Neural progenitor cell (in vitro differentiated cells): ENCODE results near the gene ANAPC5. TPM values are rescaled to one million over a fixed set of nuclear protein-coding genes. Genes with fewer than 3 reads are reported as not detected.
"Not testable (repeated sequence)": the region's sequence is repeated elsewhere in the genome, so short reads cannot be mapped to it uniquely, and the experiment has no call there.

ENCODE experiments used
- DNase-seq: peaks from one replicate; pipeline ENCODE4 v3.0.0-alpha.2; 2016; ENCODE audit warnings: low spot score
- H2AFZ ChIP-seq: fragments of 200-600 bp; sonication (generic); replicated peaks from 2 replicates; pipeline ENCODE4 v1.6.1; 2016; ENCODE audit warnings: antibody characterized with exemption
- H3F3A ChIP-seq: fragments of 200-600 bp; sonication (generic); 2 replicates; pipeline ENCODE4 v1.6.1; 2016; ENCODE audit warnings: antibody characterized with exemption, low read depth
- H3K27ac ChIP-seq: fragments of 200-600 bp; sonication (generic); 2 replicates; pipeline ENCODE4 v1.5.1; 2016; ENCODE audit warnings: mild to moderate bottlenecking
- H3K27me3 ChIP-seq: fragments of 200-600 bp; sonication (generic); 2 replicates; pipeline ENCODE4 v1.6.1; 2016; ENCODE audit warnings: mild to moderate bottlenecking, moderate library complexity
- H3K36me3 ChIP-seq: fragments of 200-600 bp; sonication (generic); 2 replicates; pipeline ENCODE4 v1.5.1; 2016
- H3K4me1 ChIP-seq: fragments of 200-600 bp; sonication (generic); 2 replicates; pipeline ENCODE4 v1.6.1; 2016; ENCODE audit warnings: mixed run types
- H3K4me2 ChIP-seq: fragments of 200-600 bp; sonication (generic); 2 replicates; pipeline ENCODE4 v1.6.1; 2016
- H3K4me3 ChIP-seq: fragments of 200-600 bp; sonication (generic); 2 replicates; pipeline ENCODE4 v1.5.1; 2016
- H3K79me2 ChIP-seq: fragments of 200-600 bp; sonication (generic); 2 replicates; pipeline ENCODE4 v1.6.1; 2016; ENCODE audit warnings: low read depth
- H3K9ac ChIP-seq: fragments of 200-600 bp; sonication (generic); 2 replicates; pipeline ENCODE4 v1.6.1; 2016
- H3K9me3 ChIP-seq: fragments of 200-600 bp; sonication (generic); 2 replicates; pipeline ENCODE4 v1.5.1; 2016; ENCODE audit warnings: low read depth
- H4K20me1 ChIP-seq: fragments of 200-600 bp; sonication (generic); 2 replicates; pipeline ENCODE4 v1.6.1; 2016; ENCODE audit warnings: low read depth
- H3K27ac Mint-ChIP-seq: 3 replicates; pipeline ENCODE4 v1.8.0; 2021; ENCODE audit warnings: mixed read lengths
- H3K27me3 Mint-ChIP-seq: 2 replicates; pipeline ENCODE4 v1.8.0; 2022; ENCODE audit warnings: low read depth, mild to moderate bottlenecking, inconsistent platforms, moderate library complexity, mixed read lengths; ENCODE audit not compliant: insufficient read depth
- H3K36me3 Mint-ChIP-seq: 3 replicates; pipeline ENCODE4 v1.8.0; 2021; ENCODE audit warnings: mixed read lengths
- H3K4me1 Mint-ChIP-seq: 3 replicates; pipeline ENCODE4 v1.8.0; 2021; ENCODE audit warnings: mixed read lengths
- H3K4me3 Mint-ChIP-seq: 3 replicates; pipeline ENCODE4 v1.8.0; 2021; ENCODE audit warnings: mild to moderate bottlenecking, moderate library complexity, mixed read lengths
- H3K9me3 Mint-ChIP-seq: 3 replicates; pipeline ENCODE4 v1.8.0; 2020; ENCODE audit warnings: mixed read lengths
- CTCF ChIP-seq: fragments of 200-600 bp; sonication (generic); IDR thresholded peaks from 2 replicates; pipeline ENCODE4 v1.5.1; 2017; ENCODE audit warnings: antibody characterized with exemption, mild to moderate bottlenecking
- EZH2 ChIP-seq: fragments of 200-600 bp; sonication (generic); IDR thresholded peaks from 2 replicates; pipeline ENCODE4 v1.6.1; 2017; ENCODE audit warnings: antibody characterized with exemption, mild to moderate bottlenecking, moderate library complexity
- EZH2phosphoT487 ChIP-seq: fragments of 200-600 bp; sonication (generic); IDR thresholded peaks from 2 replicates; pipeline ENCODE4 v1.6.1; 2017; ENCODE audit warnings: antibody characterized with exemption
- total RNA-seq: library from RNA; depleted of rRNA; stranded (reverse); fragments of >200 nt; gene quantifications from 2 replicates; pipeline ENCODE4 v1.2.3, GENCODE V29; 2015; ENCODE audit warnings: low replicate concordance

Gene ANAPC5
- total RNA-seq, 1 donor from 2014 or later = 190 TPM

DNA sequence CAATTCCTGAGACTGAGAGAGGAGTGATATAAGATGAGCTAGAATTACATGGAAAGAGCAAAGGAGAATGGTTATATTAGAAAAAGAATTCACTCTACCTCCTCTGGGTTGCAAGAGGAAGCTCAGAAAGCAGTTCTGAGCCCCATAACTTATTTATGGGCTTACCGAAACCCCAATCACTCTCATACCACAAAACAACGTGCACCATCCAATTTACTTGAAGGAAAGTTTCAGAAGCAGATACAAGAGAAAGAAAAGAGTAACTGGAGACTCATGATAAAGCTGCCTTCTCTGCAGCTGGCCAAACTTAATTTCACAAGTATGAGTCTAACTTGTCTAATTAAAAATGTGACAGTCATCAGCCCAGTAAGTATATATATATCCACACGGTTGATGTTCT is 28.3 kb downstream of the ANAPC5 start:
- no peak overlapping the region for H3K4me2 ChIP-seq
- H3K9ac ChIP-seq = no peak overlapping the region
- H3K9me3 ChIP-seq = no peaks in the 10 kb centered on the region
- no peak for DNase-seq
- H3F3A ChIP-seq = no peaks in the 10 kb centered on the region
- H3K27ac ChIP-seq = no peak overlapping the region
- H3K4me3 ChIP-seq = no peak overlapping the region
- H3K9me3 Mint-ChIP-seq = no peaks in the 10 kb centered on the region
- no peaks in the 10 kb centered on the region for H3K27me3 ChIP-seq
- H4K20me1 ChIP-seq = no peaks in the 10 kb centered on the region
- no peaks in the 10 kb centered on the region for H3K27me3 Mint-ChIP-seq
- H3K36me3 Mint-ChIP-seq = peaks cover 11% of the 10 kb centered on the region
- H3K79me2 ChIP-seq = no peaks in the 10 kb centered on the region
- TF ChIP-seq CTCF (no peak), EZH2phosphoT487 (no peak), EZH2 (no peak)
- H3K4me3 Mint-ChIP-seq = no peak overlapping the region
- no peaks in the 10 kb centered on the region for H3K4me1 Mint-ChIP-seq
- peaks cover 6% of the 10 kb centered on the region for H3K36me3 ChIP-seq
- H3K4me1 ChIP-seq = no peaks in the 10 kb centered on the region
- no peak overlapping the region for H3K27ac Mint-ChIP-seq
- H2AFZ ChIP-seq = no peak overlapping the region

DNA sequence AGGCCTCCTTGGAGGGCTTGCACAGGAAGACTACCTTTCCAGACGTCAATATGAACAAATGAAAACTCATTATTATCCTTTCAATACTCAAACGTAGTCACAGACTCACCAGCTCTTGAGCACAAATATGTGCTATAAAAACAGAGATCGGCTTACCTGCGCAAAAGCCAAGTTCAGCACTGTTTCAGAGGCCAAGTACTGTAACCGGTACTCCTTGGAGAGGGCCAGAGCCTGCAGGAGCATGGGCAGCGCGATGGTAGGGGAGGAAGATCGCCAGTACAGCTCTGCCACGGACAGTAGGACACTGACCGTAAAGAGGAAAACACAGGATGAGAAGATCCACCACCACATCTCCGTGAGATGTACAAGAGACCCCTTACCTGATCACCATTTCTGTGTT is 34.1 kb downstream of the ANAPC5 start:
- Histone ChIP-seq H3K27ac (no peak overlapping the region), H2AFZ (no peak overlapping the region), H3F3A (no peaks in the 10 kb centered on the region), H3K4me2 (no peak overlapping the region), H3K4me3 (no peak overlapping the region), H3K4me1 (no peaks in the 10 kb centered on the region), H3K79me2 (no peaks in the 10 kb centered on the region), H3K9ac (no peak overlapping the region), H3K36me3 (peaks cover 11% of the 10 kb centered on the region), H3K9me3 (no peaks in the 10 kb centered on the region), H3K27me3 (no peaks in the 10 kb centered on the region), H4K20me1 (no peaks in the 10 kb centered on the region)
- Mint-ChIP-seq H3K27ac (no peak overlapping the region), H3K27me3 (no peaks in the 10 kb centered on the region), H3K36me3 (peaks cover 14% of the 10 kb centered on the region), H3K4me3 (peak overlapping the region; percentile 47), H3K4me1 (no peaks in the 10 kb centered on the region), H3K9me3 (no peaks in the 10 kb centered on the region)
- no peak for DNase-seq
- TF ChIP-seq CTCF (no peak), EZH2phosphoT487 (no peak), EZH2 (no peak)

- TF ChIP-seq EZH2phosphoT487 (no peak), EZH2 (no peak), CTCF (no peak)
- DNase-seq = no peak
- peaks cover 14% of the 10 kb centered on the region for H3K36me3 Mint-ChIP-seq
Measured at GRCh38 chr12:121314431-121314830, 37.8 kb downstream of the ANAPC5 start.

GRCh38 chr12:121310231-121310630 is 42.0 kb downstream of the ANAPC5 start:
- H3K9me3 ChIP-seq, H2AFZ ChIP-seq, H3K79me2 ChIP-seq, DNase-seq, H3K4me1 Mint-ChIP-seq, H3K4me1 ChIP-seq, H3K27ac ChIP-seq, H3K27me3 ChIP-seq, H4K20me1 ChIP-seq, H3K36me3 ChIP-seq, H3K9me3 Mint-ChIP-seq, H3K27ac Mint-ChIP-seq, H3K4me3 ChIP-seq, H3K9ac ChIP-seq, H3F3A ChIP-seq, H3K27me3 Mint-ChIP-seq, H3K4me3 Mint-ChIP-seq, H3K4me2 ChIP-seq: not testable (repeated sequence)
- H3K36me3 Mint-ChIP-seq = peaks cover 11% of the 10 kb centered on the region

More at GRCh38 chr12:121314431-121314830, 37.8 kb downstream of the ANAPC5 start:
- no peaks in the 10 kb centered on the region for H3K27me3 ChIP-seq
- H3K4me3 ChIP-seq = no peak overlapping the region
- H3K27ac ChIP-seq = no peak overlapping the region
- H3K79me2 ChIP-seq = no peaks in the 10 kb centered on the region
- H2AFZ ChIP-seq = no peak overlapping the region
- H3K9ac ChIP-seq = no peak overlapping the region
- Mint-ChIP-seq H3K27ac (no peak overlapping the region), H3K4me3 (no peak overlapping the region), H3K9me3 (no peaks in the 10 kb centered on the region), H3K27me3 (no peaks in the 10 kb centered on the region), H3K4me1 (no peaks in the 10 kb centered on the region)
- H3K4me2 ChIP-seq = no peak overlapping the region
- no peaks in the 10 kb centered on the region for H4K20me1 ChIP-seq
- H3K36me3 ChIP-seq = peaks cover 12% of the 10 kb centered on the region
- no peaks in the 10 kb centered on the region for H3K4me1 ChIP-seq
- no peaks in the 10 kb centered on the region for H3F3A ChIP-seq
- H3K9me3 ChIP-seq = no peaks in the 10 kb centered on the region

- H3K27me3 ChIP-seq, H2AFZ ChIP-seq, H3K27me3 Mint-ChIP-seq, H3K9me3 ChIP-seq, H3K4me2 ChIP-seq, H3F3A ChIP-seq, DNase-seq, H3K36me3 ChIP-seq, H3K27ac ChIP-seq, H3K9ac ChIP-seq, H3K4me1 Mint-ChIP-seq, H3K79me2 ChIP-seq, H3K4me1 ChIP-seq, H3K4me3 Mint-ChIP-seq, H4K20me1 ChIP-seq, H3K4me3 ChIP-seq, H3K27ac Mint-ChIP-seq, H3K9me3 Mint-ChIP-seq: not testable (repeated sequence)
- peaks cover 11% of the 10 kb centered on the region for H3K36me3 Mint-ChIP-seq
Measured at GRCh38 chr12:121307397-121307796, 44.8 kb downstream of the ANAPC5 start.
